ENCODE results near the gene SKA2. TPM values are rescaled to one million over a fixed set of nuclear protein-coding genes. Genes with fewer than 3 reads are reported as not detected.

SKA2 gene
- total RNA-seq, 1 donor from 2014 or later = 60.5 TPM

Other genes starting within 250 kb of the SKA2 start
- gene TRIM37, start 48.3 kb downstream of the SKA2 start, total RNA-seq = 26.5 and 29.3 TPM in 2 replicates
- 29.7 and 32.6 TPM in 2 replicates for gene PRR11, start 560 bp upstream of the SKA2 start, total RNA-seq
- 23.9 and 25.2 TPM in 2 replicates for gene SMG8, start 54.8 kb upstream of the SKA2 start, total RNA-seq
- gene GDPD1, start 65.3 kb upstream of the SKA2 start, total RNA-seq = 1.8 and 2.7 TPM in 2 replicates
- 6.2 and 7.0 TPM in 2 replicates for gene YPEL2, start 176.5 kb upstream of the SKA2 start, total RNA-seq

All from activated CD4-positive, alpha-beta T cell treated with anti-CD3 and anti-CD28 coated beads, Interleukin-2, amount 10 ng/mL, durations not matched to agents 24 days and 14 days (primary cell).